Endothelial cell of umbilical vein (primary cell): ENCODE measurements around the gene PPP2R5D. TPM values are rescaled to one million over a fixed set of nuclear protein-coding genes. Genes with fewer than 3 reads are reported as not detected.

ENCODE experiments used
- BruUV-seq: library from RNA; stranded (reverse); fragments of 400-500 nt; replicated peaks from 2 replicates; lab custom pipeline; 2021; lab: Mats Ljungman, UMichigan
- CTCF ChIA-PET: fragments of 300-600, 350-600 bp; sonication (Branson Sonifier 250); formaldehyde crosslinking; loops from one replicate; lab custom pipeline; 2021; ENCODE audit warnings: antibody characterized with exemption, inconsistent platforms; lab: Charles Lee
- POLR2A ChIA-PET: fragments of 300-600, 350-600 bp; sonication (Branson Sonifier 250); formaldehyde crosslinking; loops from one replicate; lab custom pipeline; 2021; ENCODE audit warnings: antibody characterized with exemption, inconsistent platforms; lab: Charles Lee
- DNase-seq: peaks from one replicate; pipeline ENCODE4 v3.0.0-alpha.2; 2011; ENCODE audit warnings: low read depth, low spot score
- FAIRE-seq: peaks from 2 replicates; lab custom pipeline; 2011; peaks lifted over from hg19 to GRCh38; lab: Jason Lieb, UNC
- H2AFZ ChIP-seq: 2 replicates; pipeline ENCODE4 v1.6.0; 2012; ENCODE audit warnings: low read depth, low read length, control low read depth, inconsistent platforms
- H3K27ac ChIP-seq: 2 replicates; pipeline ENCODE4 v1.5.1; 2011; ENCODE audit warnings: low read depth, mild to moderate bottlenecking, control low read depth, low read length, moderate library complexity; ENCODE audit not compliant: insufficient read depth
- H3K27me3 ChIP-seq, 2 experiments: 2 replicates each; pipeline versions ENCODE4 v1.6.0 to v1.6.1; 2011; ENCODE audit warnings: low read length in 2 of 2, mixed read lengths in 1 of 2; ENCODE audit not compliant: control insufficient read depth in 2 of 2, insufficient read depth in 2 of 2
- H3K36me3 ChIP-seq, 2 experiments: 2 replicates in 1 of 2; 3 replicates in 1 of 2; pipeline ENCODE4 v1.5.1; 2011; ENCODE audit warnings: low read length in 2 of 2, mild to moderate bottlenecking in 1 of 2, moderate library complexity in 1 of 2; ENCODE audit not compliant: control insufficient read depth in 2 of 2, insufficient read depth in 2 of 2; ENCODE audit errors: extremely low read depth in 1 of 2
- H3K4me1 ChIP-seq: 3 replicates; pipeline ENCODE4 v1.5.1; 2011; ENCODE audit warnings: mild to moderate bottlenecking, low read length; ENCODE audit not compliant: control insufficient read depth, insufficient read depth; ENCODE audit errors: extremely low read depth
- H3K4me2 ChIP-seq: 2 replicates; pipeline ENCODE4 v1.6.1; 2011; ENCODE audit warnings: low read length, control low read depth, mixed read lengths; ENCODE audit not compliant: insufficient read depth
- H3K4me3 ChIP-seq, 3 experiments: fragments of 200-600 bp in 1 of 3; sonication (generic), shearing (Covaris generic) in 1 of 3; replicated peaks in 1 of 3; 2 replicates each; pipeline ENCODE4 v1.5.1; 2011 to 2016; ENCODE audit warnings: control low read depth in 3 of 3, low read length in 3 of 3, mild to moderate bottlenecking in 2 of 3, inconsistent platforms in 1 of 3, low read depth in 1 of 3, moderate library complexity in 1 of 3; ENCODE audit not compliant: insufficient read depth in 1 of 3
- H3K79me2 ChIP-seq: 2 replicates; pipeline ENCODE4 v1.6.0; 2012; ENCODE audit warnings: low read length, inconsistent platforms; ENCODE audit not compliant: control insufficient read depth, insufficient read depth
- H3K9ac ChIP-seq: replicated peaks from 2 replicates; pipeline ENCODE3; 2011; ENCODE audit warnings: low read length, control low read depth; ENCODE audit not compliant: insufficient read depth; ENCODE audit errors: extremely low read depth
- H3K9me1 ChIP-seq: replicated peaks from 3 replicates; pipeline ENCODE4 v1.6.0; 2011; ENCODE audit warnings: mild to moderate bottlenecking, low read length; ENCODE audit not compliant: control insufficient read depth, insufficient read depth; ENCODE audit errors: extremely low read depth
- H3K9me3 ChIP-seq: replicated peaks from 2 replicates; pipeline ENCODE4 v1.5.1; 2012; ENCODE audit warnings: low read length, inconsistent platforms; ENCODE audit not compliant: control insufficient read depth, insufficient read depth
- H4K20me1 ChIP-seq: replicated peaks from 2 replicates; pipeline ENCODE3; 2011; ENCODE audit warnings: mild to moderate bottlenecking, low read length; ENCODE audit not compliant: control insufficient read depth, insufficient read depth; ENCODE audit errors: extremely low read depth
- CTCF ChIP-seq, 2 donors: IDR thresholded peaks; 1 replicate in 1 of 2; 2 replicates in 1 of 2; pipeline ENCODE4 v1.5.1; 2011; ENCODE audit warnings: low read length in 2 of 2, mild to moderate bottlenecking in 2 of 2, moderate library complexity in 2 of 2, control low read depth in 1 of 2, inconsistent platforms in 1 of 2, low read depth in 1 of 2; ENCODE audit not compliant: insufficient read depth in 1 of 2; ENCODE audit errors: extremely low read depth in 1 of 2
- EZH2 ChIP-seq: IDR thresholded peaks from 2 replicates; pipeline ENCODE4 v1.6.1; 2012; ENCODE audit warnings: borderline replicate concordance, low read depth, mild to moderate bottlenecking, moderate library complexity, low read length, inconsistent platforms; ENCODE audit not compliant: severe bottlenecking
- FOS ChIP-seq: IDR thresholded peaks from 2 replicates; pipeline ENCODE4 v1.6.1; 2011; ENCODE audit warnings: mild to moderate bottlenecking, low read length, moderate library complexity, borderline replicate concordance; ENCODE audit not compliant: insufficient read depth
- GATA2 ChIP-seq: IDR thresholded peaks from 2 replicates; pipeline ENCODE4 v1.7.0; 2011; ENCODE audit warnings: low read depth, mild to moderate bottlenecking, moderate library complexity, mixed read lengths, low read length; ENCODE audit not compliant: insufficient read length, insufficient read depth
- JUN ChIP-seq: IDR thresholded peaks from 2 replicates; pipeline ENCODE4 v1.6.1; 2011; ENCODE audit warnings: borderline replicate concordance, low read depth; ENCODE audit not compliant: insufficient read length, insufficient read depth
- MYC ChIP-seq: IDR thresholded peaks from one replicate; pipeline ENCODE4 v1.6.1; 2011; ENCODE audit warnings: mild to moderate bottlenecking, low read depth, low read length
- POLR2A ChIP-seq: IDR thresholded peaks from 2 replicates; pipeline ENCODE4 v1.6.1; 2012; ENCODE audit warnings: low read depth, mild to moderate bottlenecking, control low read depth, low read length
- POLR2AphosphoS5 ChIP-seq: IDR thresholded peaks from 2 replicates; pipeline ENCODE4 v1.6.1; 2012; ENCODE audit warnings: low read depth, mild to moderate bottlenecking, control low read depth, low read length, moderate library complexity; ENCODE audit not compliant: insufficient read depth
- dilution Hi-C: fragments of 300-500 bp; cut with MboI; formaldehyde crosslinking; loops from one replicate; pipeline ENCODE4 v1.15.0; 2019; ENCODE audit warnings: low sequenced_read_pairs; ENCODE audit not compliant: extremely low pct_ligation_motif_present
- intact Hi-C: fragments of 100-400 bp; cut with micrococcal nuclease; formaldehyde crosslinking; loops from one replicate; pipeline ENCODE4 v1.10.0; 2022
- polyA plus RNA-seq, 4 experiments: library from polyadenylated mRNA; depleted of rRNA in 3 of 4; stranded (reverse) in 3 of 4; unstranded in 1 of 4; fragments of >200 nt; gene quantifications; 2 replicates each; pipeline versions ENCODE4 v1.2.1 to v1.2.3, GENCODE V29; 2011 to 2012; ENCODE audit warnings: missing spikeins in 1 of 4
- total RNA-seq: library from RNA; stranded (reverse); gene quantifications from 2 replicates; pipeline ENCODE4 v1.2.3, GENCODE V29; 2021
- TF ChIP-seq, protein P1 (sequence below): IDR thresholded peaks from 2 replicates; pipeline ENCODE4 v1.6.1; 2011; ENCODE audit not compliant: insufficient read depth, insufficient read length

Gene PPP2R5D
- total and polyA plus RNA-seq, 2 donors (not counting 3 experiments of a cell fraction or from before 2014, with no cell fraction given): 45.5 to 60.2 TPM

DNA sequence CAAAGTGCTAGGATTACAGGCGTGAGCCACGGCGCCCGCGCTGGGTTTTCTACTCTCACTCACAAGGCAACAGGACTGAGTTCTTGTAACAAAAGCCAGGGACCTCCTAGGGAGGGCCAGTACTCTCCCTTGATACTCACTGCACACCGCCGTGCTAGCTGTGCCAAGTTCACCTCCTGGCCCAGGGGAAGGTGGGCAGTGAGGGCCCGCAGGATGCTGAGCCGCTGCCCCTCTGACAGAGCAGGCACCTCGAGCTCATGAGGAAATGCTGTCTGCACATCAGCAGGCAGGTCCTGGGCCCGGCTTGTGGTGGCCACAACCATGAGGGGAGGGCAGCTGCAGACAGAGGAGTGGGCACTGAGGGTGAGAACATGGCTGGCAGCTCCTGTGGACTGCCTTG lies 17.1 kb upstream of the PPP2R5D start:
- H3K9me1 ChIP-seq: no peaks in the 10 kb centered on the region
- no peak overlapping the region for H2AFZ ChIP-seq
- ChIA-PET POLR2A (no interaction called here), CTCF (no interaction called here)
- DNase-seq (no peak), FAIRE-seq (no peak)
- TF ChIP-seq EZH2 (no peak), GATA2 (no peak), CTCF (IDR thresholded peaks at IDR 0.05; ENCODE audit: extremely low read depth in 1 of 2, insufficient read depth in 1 of 2, low read depth in 1 of 2, low read length in 2 of 2) (no peak), MYC (no peak), POLR2A (no peak), JUN (no peak), POLR2AphosphoS5 (no peak), FOS (no peak)
- TF ChIP-seq, protein P1, sequence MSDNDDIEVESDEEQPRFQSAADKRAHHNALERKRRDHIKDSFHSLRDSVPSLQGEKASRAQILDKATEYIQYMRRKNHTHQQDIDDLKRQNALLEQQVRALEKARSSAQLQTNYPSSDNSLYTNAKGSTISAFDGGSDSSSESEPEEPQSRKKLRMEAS: no peak
- H3K27ac ChIP-seq: no peak overlapping the region
- dilution Hi-C loops: no loop called here
- no TSS peak for BruUV-seq
- H3K36me3 ChIP-seq: peaks cover 0 to 18% of the 10 kb centered on the region in 2 experiments
- H3K79me2 ChIP-seq: no peaks in the 10 kb centered on the region
- intact Hi-C loops: no loop called here
- H3K4me1 ChIP-seq: peaks cover 5% of the 10 kb centered on the region
- H4K20me1 ChIP-seq: no peaks in the 10 kb centered on the region
- H3K27me3 ChIP-seq: no peaks in the 10 kb centered on the region
- no peaks in the 10 kb centered on the region for H3K9me3 ChIP-seq
- H3K4me2 ChIP-seq: no peak overlapping the region
- H3K9ac ChIP-seq: no peak overlapping the region
- H3K4me3 ChIP-seq: no peak overlapping the region
